ENCODE results near the gene CDC42EP4.

The CDC42EP4 gene

DNA sequence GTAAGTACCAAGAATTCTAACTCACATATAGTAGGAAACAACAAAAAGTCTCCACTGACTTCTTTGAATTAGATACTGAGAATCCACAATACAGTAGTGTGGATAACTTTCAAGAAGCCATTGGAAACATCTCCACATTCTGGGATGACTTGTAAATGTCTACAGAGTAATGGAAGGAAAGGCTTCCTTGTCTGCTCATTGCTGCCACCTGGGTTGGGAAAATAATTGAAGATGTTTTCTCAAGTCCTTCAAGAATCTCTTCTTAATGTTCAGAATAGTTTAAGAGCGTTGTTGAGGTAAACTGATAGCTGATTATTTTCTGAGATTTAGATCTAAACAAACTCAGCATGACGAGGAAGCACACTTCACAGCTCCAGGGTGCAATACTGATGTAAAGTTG lies 64.1 kb downstream of the CDC42EP4 start:
- no peak for DNase-seq

DNA sequence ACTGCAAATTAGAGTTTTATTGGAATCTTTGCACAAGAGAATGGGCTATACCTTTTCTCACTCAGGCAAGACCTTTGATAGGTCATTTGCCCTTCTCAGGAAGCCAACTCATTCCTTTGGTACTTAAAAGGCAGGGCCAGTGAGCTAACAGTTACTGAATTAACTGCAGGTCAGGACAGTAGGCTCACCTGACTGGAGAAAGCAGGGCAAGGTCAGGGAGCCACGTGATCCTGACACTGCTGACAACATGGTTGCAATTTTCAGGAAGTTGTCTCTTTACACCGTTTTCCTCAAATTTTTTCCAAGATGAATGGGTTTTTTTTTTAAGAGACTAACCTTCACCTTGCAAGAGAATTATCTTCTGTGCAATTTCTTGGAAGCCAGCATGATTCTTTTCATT lies 71.2 kb downstream of the CDC42EP4 start:
- DNase-seq, result no peak

DNA sequence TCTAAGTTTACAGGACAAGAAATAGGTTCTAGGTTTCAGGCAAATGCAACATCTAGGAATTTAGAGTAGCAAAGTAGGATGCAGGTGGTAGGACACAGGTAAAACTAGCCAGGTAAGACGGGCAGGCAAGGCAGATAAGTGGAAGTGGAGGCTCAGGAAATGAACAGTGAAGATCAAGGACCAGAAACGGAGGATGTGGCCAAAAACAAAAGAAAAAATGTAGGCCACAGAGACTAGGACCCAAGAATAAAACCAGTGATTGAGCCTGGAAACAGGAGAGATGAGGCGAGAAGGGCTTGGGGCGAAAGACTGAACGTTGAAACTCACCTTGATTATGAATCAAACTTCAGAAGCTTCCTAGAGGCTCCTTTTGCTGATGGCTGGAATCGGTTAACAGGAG lies 74.1 kb downstream of the CDC42EP4 start:
- no peak for DNase-seq

DNA sequence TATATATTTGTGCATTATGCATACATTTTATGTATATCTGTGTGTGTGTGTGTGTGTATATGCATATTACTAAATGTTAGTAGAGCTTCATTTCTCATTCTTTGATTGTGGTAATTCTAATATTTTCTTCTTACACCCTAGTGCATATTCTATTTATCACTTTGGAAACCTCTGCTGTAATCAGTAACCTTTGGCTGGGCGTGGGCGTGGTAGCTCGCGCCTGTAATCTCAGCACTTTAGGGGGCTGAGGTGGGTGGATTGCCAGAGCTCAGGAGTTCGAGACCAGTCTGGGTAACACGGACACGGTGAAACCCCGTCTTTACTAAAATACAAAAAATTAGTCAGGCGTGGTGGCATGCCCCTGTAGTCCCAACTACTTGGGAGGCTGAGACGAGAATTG lies 77.1 kb downstream of the CDC42EP4 start:
- no peak for DNase-seq

All from kidney glomerular epithelial cell (primary cell).